SKM-1 (cell line): ENCODE measurements around the gene UBXN6.

ENCODE experiments used
- DNase-seq: peaks from one replicate; lab custom pipeline; 2025; ENCODE audit not compliant: unreplicated experiment; lab: John Stamatoyannopoulos, UW

UBXN6 gene

GRCh38 chr19:4456843-4457653 is 546 bp downstream of the UBXN6 start:
- no peak for DNase-seq

DNA sequence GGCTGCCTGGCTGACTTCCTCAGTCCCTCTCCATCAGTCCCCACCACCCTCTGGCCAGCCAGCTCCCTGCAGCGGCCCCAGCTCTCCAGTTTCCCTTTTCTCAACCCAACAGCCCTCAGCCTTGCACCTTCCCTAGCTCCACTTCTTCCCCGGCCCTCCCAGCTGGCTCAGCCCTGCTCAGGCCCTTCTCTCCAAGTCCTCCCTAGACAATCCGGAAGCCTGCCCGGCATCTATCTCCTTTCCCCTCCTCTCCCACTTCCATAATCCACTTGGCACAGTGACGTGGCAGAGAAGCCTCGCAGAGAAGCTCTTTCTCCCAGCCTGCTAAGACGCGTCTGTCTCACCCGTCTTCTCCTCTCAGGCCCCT is 1.1 kb downstream of the UBXN6 start:
- peak; percentile 17 for DNase-seq

DNA sequence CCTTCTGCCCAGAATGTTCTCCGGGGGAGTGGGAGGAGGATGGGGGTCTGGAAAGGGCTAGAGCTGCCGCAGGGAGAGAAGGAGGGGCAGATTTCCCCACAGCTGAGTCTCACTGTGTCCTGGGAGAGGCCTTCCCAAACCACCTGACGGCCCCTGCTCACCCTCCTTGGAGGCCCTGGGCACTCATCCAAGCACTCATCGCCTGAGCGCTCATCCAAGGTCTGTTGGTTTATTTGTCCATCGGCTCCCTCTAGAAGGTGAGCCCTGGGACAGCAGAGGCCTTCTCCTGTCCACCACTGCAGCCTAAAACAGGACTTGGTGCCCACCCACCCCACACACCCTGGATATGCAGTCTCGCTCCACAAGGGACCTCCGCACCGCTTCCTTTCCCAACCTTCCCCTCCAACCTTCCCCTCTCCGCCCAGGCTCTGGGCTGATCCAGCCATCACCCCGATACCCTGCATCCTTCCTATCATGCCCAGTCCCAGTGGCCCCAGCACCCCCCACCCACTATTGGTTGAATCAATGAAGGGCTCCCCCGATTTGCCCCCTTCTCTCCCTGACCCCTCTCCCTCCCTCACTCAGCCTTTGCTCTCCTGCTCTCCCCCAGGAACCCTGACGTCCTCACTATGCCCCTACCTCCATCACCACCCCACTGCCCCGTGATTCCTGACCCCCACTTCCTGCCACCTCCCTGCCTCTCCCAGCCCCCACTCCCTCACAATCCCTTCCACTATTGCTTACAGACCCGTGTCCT is 1.7 kb downstream of the UBXN6 start:
- DNase-seq: no peak

GRCh38 chr19:4454747-4455718 is 2.6 kb downstream of the UBXN6 start:
- no peak for DNase-seq

- DNase-seq: no peak
Observed at GRCh38 chr19:4453232-4454179, 4.1 kb downstream of the UBXN6 start.

GRCh38 chr19:4452230-4452990 is 5.2 kb downstream of the UBXN6 start:
- no peak for DNase-seq

DNA sequence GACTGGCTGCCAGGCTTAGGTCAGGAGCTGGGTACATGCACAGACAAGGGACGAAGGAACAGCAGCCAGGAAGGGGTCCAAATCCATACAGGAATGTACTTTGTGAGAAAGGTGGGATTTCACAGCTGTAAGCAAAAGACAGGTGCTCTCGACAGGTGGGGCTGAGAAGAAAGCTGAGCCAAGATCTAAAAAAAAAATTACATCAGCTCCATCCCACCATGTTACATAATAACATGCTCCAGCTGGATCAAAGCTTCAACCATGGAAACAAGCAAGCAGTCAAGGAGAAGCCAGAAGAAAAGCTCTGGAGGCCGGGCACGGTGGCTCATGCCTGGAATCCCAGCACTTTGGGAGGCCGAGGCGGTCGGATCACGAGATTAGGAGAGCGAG is 8.0 kb downstream of the UBXN6 start:
- DNase-seq: no peak

- no peak for DNase-seq
Observed at GRCh38 chr19:4449022-4449638, 8.5 kb downstream of the UBXN6 start.

GRCh38 chr19:4448147-4448985 is 9.2 kb downstream of the UBXN6 start:
- no peak for DNase-seq

DNA sequence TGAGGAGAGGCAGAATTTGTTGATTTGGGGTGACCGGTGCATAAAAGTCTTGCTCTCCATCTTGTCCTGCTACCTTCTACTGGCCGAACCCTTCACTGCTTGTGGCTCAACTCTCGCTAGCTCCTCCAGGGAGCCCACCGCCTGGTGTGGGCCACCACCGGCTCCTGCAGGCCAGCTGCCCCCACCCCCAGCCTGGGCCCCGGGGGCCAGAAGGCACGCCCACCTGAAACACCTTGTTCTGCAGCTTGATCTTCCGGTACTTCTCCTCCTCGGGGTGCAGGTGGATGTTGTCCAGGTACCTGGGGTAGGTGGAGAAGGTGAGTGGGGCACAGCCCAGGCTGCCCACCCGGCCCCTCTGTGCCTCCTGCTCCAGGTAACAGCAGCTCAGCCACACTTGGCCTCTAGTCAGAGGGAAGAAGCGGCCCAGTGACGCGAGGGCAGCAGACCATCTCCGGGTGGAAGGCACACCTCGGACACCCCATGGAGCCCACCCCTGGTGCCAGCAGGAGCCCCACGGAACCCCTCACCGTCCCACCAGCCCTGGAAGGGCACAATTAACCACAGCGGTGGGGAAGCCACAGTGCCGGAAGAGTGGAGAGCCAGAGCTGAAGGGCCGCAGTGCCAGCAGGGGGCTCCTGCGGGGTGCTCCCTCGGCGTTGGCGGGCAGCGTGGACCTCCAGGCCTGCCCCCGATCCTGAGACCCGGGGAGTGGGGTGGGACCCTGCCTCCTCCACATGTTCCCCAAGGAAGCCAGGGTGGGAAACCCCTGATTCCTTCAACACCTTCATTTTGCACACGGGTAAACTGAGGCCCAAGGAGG is 10.1 kb downstream of the UBXN6 start:
- no peak for DNase-seq

GRCh38 chr19:4446704-4447200 is 10.8 kb downstream of the UBXN6 start:
- no peak for DNase-seq

DNA sequence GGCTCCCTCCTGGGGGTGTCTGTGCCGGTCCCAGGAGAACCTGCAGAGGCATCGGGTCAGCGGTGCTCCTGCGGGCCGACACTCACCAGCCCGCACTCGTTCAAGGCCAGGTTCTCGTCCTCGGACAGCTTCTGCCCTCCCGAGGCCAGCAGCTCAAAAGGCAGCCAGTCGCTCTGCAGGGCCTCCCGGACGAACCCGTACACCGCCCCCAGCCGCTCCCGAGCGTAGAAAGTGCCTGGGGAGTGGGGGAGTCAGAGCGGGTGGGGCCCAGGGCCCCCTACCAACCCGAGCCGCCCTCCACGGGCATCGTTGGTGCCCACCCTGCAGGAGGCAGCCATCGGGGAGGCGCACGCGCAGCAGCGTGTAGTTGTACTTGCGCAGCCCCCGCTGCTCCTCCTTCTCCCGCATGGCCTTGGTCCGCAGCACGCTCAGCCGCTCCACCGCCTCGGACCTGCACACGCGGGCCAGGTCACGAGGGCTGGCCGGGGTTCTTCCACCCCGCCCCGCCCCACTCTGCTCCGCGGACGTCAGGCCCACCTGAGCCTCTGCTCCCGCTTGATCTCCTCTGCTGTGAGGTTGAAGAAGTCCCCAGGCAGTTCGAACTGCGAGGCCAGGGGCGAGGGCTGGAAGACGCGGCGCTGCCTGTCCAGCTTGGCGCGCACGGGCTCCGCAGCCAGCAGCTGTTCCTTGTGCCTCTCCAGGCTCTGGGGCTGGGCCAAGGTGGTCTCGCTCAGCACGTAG is 11.5 kb downstream of the UBXN6 start:
- no peak for DNase-seq

DNA sequence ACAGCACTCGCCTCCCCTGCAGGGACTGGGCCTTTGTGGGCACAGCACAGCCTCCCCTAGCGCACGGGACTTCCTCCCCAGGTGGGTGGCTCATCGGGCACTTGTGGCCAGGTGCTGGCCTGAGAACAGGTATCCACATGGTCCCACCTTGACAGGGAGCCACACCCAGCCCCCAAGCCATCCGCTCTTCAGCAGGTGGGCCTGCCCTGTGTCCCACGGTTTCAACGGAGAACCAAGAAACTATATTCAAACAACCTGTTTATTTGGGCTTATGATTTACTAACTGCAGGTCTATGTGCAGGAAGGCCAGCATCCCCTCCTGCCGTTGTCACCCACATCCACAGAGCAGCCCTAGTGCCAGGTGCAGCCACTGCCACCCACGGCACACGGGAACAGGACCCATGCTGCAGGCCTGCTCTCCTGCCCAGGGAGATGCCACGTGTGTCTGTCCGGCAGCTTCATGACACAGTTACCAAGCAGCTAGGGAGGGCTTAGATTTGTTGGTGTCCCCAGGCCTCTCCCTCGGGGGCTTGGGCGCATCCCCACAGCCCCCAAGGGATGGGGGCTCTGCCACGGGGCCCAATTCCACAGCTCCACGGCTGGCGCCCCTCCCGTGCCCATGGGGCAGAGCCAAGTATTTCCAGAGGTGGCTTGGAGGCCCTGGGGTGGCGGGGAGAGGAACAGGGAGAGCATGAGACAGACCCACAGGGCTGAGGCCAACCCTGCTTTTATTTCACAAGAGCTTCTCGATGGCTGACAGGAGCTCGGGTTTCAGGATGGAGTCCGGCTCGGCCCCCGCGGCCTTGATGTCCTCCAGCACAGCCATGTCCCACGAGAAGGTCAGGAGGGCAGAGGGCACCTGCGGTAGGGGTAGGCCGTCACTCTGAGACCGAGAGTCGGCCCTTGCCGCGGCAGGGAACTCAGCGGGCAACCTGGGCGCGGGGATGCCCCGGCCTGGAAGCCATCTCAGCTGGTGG is 12.5 kb downstream of the UBXN6 start:
- no peak for DNase-seq

- DNase-seq: no peak
Observed at GRCh38 chr19:4443966-4444764, 13.4 kb downstream of the UBXN6 start.
